UCSD-AML1 (cell line): ENCODE data around the gene SEC23A.
"Not testable (repeated sequence)": the region's sequence is repeated elsewhere in the genome, so short reads cannot be mapped to it uniquely, and the experiment has no call there.

Experiments
- DNase-seq: peaks from one replicate; lab custom pipeline; 2025; ENCODE audit not compliant: unreplicated experiment; lab: John Stamatoyannopoulos, UW

SEC23A gene

DNA sequence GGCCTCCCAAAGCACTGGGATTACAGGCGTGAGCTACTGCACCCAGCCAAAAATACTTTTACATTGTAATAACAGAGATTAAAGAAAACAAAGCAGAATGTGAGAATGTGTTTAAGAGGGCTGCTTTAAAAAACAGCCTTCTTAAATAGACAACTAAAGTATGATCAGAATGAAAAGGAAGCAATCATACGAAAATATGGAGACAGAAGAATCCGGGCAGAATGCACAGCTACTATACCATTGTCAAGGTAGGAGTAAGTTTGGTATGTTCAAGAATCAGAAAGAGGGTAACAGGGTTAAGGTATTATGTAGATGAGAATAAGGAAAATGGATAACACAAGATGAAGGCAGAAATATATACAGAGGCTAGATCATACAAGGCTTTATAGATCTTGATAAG is 8.5 kb downstream of the SEC23A start:
- no peak for DNase-seq

GRCh38 chr14:39091716-39092115 is 11.3 kb downstream of the SEC23A start:
- no peak for DNase-seq

GRCh38 chr14:39090548-39091111 is 12.4 kb downstream of the SEC23A start:
- DNase-seq, result no peak

DNA sequence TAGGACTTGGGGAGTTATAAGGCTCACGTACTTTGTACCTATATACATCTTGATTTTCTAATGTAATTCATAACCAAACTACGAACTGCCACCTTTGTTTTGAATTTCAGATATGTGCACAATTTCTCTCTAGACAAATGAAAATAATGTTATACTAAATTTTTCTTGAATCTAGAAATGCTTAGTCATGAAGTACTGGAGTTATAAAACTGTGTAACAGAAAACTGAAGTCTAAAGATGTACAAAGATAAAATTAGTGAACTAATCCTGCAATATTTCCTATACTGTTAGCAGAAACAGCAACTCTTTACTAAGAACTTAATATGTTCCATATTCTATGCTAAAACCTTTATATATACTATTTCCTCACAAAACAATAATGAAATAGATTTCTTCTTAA is 15.5 kb downstream of the SEC23A start:
- DNase-seq, result no peak

DNA sequence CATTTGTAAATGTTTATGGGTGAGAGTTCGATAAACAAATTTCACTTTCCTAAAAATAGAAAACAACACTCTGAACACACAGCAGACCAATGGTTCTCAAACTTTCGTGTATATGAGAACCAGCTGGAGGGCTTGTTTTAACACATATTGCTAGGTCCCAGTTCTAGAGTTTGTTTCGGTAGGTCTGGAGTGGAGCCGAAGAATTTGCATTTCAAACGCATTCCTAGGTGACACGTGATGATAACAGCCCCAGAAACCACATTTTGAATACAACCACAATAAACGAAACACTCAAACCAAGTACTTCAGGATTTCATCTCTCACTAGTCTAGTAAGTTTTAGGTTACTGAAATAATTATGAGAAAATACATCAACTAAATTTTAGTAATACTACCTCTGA is 17.1 kb downstream of the SEC23A start:
- no peak for DNase-seq

GRCh38 chr14:39083127-39083526 is 19.9 kb downstream of the SEC23A start:
- DNase-seq, result no peak

- no peak for DNase-seq
These were observed 22.1 kb downstream of the SEC23A start for GRCh38 chr14:39080886-39081285.

GRCh38 chr14:39071096-39071495 is 31.9 kb downstream of the SEC23A start:
- no peak for DNase-seq

- DNase-seq, result no peak
These were observed 33.1 kb downstream of the SEC23A start for GRCh38 chr14:39069923-39070322.

- DNase-seq, result not testable (repeated sequence)
These were observed 33.7 kb downstream of the SEC23A start for GRCh38 chr14:39069169-39069805.

DNA sequence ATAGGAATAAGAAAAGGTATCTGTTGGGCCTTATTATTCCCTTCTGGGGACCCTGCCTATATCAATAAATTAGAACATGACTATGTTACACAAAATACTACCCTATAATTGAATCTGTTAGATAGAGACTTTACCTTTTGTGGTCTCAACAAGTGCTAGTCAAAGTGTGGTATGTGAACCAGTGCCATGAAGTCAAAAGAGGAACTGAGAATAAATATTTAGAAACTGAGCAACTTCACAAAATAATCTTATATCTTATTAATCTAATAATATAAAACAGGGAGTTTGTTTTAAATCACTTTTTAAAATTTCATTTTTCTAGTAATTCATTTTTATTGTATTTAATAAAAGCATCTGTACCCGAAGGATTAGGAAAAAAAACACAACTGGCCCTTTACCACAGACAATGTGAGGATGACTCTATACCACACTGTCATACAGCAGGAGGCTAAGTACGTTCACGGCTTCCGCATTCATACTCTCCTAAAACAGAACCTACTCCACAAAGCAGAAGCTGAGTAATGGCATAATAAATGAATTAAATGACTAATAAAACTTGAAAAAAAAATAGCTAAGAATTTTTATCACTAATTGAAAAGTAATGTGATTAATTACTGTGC is 42.1 kb downstream of the SEC23A start:
- no peak for DNase-seq

GRCh38 chr14:39055786-39056474 is 47.1 kb downstream of the SEC23A start:
- no peak for DNase-seq

GRCh38 chr14:39052869-39053454 is 50.1 kb downstream of the SEC23A start:
- not testable (repeated sequence) for DNase-seq

DNA sequence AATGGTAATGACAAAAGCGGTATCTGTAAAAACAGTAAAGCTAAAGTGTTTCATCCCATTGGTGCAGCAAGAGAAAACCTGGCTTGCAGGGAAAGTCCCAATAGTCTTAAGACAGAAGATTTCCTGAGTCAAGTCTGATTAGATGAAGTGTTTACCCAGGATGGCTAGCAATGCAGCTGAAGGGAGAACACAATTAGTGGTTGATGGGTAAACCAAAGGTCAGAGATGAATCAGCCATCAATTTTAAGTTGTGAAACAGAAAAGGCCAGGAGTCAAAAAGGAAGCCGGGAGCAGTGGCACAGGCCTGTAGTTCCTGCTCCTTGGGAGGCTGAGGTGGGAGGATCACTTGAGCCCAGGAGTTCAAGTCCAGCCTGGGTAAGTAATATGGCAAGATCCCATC is 52.6 kb downstream of the SEC23A start:
- no peak for DNase-seq

DNA sequence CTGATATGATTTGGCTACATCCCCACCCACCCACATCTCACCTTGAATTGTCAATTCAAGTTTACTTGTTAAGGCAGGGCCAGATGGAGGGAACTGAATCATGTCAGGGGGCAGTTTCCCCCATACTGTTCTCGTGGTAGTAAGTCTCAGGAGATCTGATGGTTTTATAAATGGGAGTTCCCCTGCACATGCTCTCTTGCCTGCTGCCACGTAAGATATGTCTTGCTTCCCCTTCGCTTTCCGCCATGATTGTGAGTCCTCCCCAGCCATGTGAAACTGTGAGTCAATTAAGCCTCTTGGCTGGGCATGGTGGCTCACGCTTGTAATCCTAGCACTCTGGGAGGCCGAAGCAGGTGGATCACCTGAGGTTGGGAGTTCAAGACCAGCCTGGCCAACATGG is 57.1 kb downstream of the SEC23A start:
- not testable (repeated sequence) for DNase-seq

- no peak for DNase-seq
These were observed 59.6 kb downstream of the SEC23A start for GRCh38 chr14:39043352-39043943.

DNA sequence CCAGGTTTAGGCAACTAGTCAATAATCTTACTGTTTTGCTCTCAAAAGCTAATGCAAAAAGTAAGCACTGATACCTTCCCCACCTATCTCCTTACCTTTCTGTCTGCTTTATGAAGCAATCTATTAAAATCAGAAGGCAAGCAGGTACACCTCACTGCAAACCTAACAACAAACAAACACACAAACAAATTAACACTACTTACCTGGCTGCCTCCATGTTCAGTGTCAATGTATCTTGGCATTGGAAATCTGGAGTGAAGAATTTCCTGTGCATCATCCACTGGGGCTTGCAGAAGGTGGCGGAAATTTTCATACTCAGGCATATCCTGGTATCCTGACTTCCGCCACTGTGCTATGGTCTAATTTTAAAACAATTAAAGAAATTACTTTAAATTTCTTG is 62.5 kb downstream of the SEC23A start:
- no peak for DNase-seq

- no peak for DNase-seq
These were observed 64.5 kb downstream of the SEC23A start for GRCh38 chr14:39038542-39038941.

- no peak for DNase-seq
These were observed 66.3 kb downstream of the SEC23A start for GRCh38 chr14:39036760-39037159.

DNA sequence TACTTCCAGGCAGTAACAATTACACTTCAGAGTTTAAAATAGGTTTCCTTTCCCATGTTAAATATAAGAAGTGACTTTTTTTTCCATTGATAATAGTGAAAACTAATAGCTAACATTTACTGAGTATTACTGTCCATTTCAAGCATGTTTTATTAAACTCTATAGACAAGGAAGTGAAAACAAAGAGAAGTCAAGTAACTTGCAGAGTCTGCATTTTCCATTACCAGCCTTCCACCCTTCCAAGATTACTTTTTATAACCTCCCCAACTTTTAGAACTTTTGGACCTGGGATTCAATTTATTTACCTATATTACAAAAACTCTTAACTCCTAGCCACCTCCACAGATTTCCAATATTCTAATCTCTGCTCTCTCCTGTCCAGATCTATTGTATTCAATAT is 67.7 kb downstream of the SEC23A start:
- DNase-seq, result no peak
